ENCODE results near the gene FAAP20.

Gene FAAP20

DNA sequence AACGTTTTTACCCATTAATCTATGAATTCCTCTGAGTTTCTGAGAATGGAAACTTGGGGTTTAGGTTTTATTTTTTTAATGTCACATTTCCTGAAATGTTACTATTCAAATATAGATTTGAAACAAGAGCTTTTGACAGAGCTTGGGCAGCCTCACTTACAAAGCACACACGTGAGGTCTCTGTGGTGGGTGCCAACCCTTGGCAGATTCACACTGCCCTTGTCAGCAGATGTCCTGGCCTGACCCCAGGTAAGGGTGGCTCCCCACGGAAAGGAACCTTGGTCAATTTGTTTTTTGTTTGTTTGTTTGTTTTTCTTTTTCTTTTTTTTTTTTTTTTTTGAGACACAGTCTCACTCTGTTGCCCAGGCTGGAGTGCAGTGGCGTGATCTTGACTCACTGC lies 53.5 kb downstream of the FAAP20 start:
- TF ChIP-seq, protein P1, sequence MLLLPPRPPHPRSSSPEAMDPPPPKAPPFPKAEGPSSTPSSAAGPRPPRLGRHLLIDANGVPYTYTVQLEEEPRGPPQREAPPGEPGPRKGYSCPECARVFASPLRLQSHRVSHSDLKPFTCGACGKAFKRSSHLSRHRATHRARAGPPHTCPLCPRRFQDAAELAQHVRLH (tag by site-specific recombination; IDR thresholded peaks at IDR 0.05), result no peak
- no peak for TF ChIP-seq OVOL3 (tag by site-specific recombination; IDR thresholded peaks at IDR 0.05)
- no peak for TF ChIP-seq ZNF324 (tag by site-specific recombination; IDR thresholded peaks at IDR 0.05)
- TF ChIP-seq MEIS1 (CRISPR knock-in tag; IDR thresholded peaks at IDR 0.05; ENCODE audit: borderline replicate concordance), result no peak
- no peak for TF ChIP-seq ZNF549 (tag by site-specific recombination; IDR thresholded peaks at IDR 0.05)
- no peak for TF ChIP-seq ZBTB10 (tag by site-specific recombination; IDR thresholded peaks at IDR 0.05)
- no peak for TF ChIP-seq ZFP3 (tag by site-specific recombination; IDR thresholded peaks at IDR 0.05; ENCODE audit: low read depth)
- TF ChIP-seq ZNF596 (tag by site-specific recombination; IDR thresholded peaks at IDR 0.05), result no peak
- TF ChIP-seq SP2 (tag by site-specific recombination; IDR thresholded peaks at IDR 0.05), result no peak
- no peak for TF ChIP-seq ZNF561 (tag by site-specific recombination; IDR thresholded peaks at IDR 0.05; ENCODE audit: borderline replicate concordance)
- TF ChIP-seq YY2 (tag by site-specific recombination; IDR thresholded peaks at IDR 0.05), result no peak
- no peak for TF ChIP-seq ZNF19 (tag by site-specific recombination; IDR thresholded peaks at IDR 0.05; ENCODE audit: low read depth)
- no peak for TF ChIP-seq ZNF558 (tag by site-specific recombination; IDR thresholded peaks at IDR 0.05)
- TF ChIP-seq ZNF248 (tag by site-specific recombination; IDR thresholded peaks at IDR 0.05), result no peak
- TF ChIP-seq, protein P2, sequence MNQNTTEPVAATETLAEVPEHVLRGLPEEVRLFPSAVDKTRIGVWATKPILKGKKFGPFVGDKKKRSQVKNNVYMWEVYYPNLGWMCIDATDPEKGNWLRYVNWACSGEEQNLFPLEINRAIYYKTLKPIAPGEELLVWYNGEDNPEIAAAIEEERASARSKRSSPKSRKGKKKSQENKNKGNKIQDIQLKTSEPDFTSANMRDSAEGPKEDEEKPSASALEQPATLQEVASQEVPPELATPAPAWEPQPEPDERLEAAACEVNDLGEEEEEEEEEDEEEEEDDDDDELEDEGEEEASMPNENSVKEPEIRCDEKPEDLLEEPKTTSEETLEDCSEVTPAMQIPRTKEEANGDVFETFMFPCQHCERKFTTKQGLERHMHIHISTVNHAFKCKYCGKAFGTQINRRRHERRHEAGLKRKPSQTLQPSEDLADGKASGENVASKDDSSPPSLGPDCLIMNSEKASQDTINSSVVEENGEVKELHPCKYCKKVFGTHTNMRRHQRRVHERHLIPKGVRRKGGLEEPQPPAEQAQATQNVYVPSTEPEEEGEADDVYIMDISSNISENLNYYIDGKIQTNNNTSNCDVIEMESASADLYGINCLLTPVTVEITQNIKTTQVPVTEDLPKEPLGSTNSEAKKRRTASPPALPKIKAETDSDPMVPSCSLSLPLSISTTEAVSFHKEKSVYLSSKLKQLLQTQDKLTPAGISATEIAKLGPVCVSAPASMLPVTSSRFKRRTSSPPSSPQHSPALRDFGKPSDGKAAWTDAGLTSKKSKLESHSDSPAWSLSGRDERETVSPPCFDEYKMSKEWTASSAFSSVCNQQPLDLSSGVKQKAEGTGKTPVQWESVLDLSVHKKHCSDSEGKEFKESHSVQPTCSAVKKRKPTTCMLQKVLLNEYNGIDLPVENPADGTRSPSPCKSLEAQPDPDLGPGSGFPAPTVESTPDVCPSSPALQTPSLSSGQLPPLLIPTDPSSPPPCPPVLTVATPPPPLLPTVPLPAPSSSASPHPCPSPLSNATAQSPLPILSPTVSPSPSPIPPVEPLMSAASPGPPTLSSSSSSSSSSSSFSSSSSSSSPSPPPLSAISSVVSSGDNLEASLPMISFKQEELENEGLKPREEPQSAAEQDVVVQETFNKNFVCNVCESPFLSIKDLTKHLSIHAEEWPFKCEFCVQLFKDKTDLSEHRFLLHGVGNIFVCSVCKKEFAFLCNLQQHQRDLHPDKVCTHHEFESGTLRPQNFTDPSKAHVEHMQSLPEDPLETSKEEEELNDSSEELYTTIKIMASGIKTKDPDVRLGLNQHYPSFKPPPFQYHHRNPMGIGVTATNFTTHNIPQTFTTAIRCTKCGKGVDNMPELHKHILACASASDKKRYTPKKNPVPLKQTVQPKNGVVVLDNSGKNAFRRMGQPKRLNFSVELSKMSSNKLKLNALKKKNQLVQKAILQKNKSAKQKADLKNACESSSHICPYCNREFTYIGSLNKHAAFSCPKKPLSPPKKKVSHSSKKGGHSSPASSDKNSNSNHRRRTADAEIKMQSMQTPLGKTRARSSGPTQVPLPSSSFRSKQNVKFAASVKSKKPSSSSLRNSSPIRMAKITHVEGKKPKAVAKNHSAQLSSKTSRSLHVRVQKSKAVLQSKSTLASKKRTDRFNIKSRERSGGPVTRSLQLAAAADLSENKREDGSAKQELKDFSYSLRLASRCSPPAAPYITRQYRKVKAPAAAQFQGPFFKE (tag by site-specific recombination; IDR thresholded peaks at IDR 0.05; ENCODE audit: borderline replicate concordance), result no peak
- no peak for TF ChIP-seq ZNF404 (tag by site-specific recombination; IDR thresholded peaks at IDR 0.05)
- TF ChIP-seq, protein P3, sequence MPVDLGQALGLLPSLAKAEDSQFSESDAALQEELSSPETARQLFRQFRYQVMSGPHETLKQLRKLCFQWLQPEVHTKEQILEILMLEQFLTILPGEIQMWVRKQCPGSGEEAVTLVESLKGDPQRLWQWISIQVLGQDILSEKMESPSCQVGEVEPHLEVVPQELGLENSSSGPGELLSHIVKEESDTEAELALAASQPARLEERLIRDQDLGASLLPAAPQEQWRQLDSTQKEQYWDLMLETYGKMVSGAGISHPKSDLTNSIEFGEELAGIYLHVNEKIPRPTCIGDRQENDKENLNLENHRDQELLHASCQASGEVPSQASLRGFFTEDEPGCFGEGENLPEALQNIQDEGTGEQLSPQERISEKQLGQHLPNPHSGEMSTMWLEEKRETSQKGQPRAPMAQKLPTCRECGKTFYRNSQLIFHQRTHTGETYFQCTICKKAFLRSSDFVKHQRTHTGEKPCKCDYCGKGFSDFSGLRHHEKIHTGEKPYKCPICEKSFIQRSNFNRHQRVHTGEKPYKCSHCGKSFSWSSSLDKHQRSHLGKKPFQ (tag by site-specific recombination; IDR thresholded peaks at IDR 0.05), result no peak
- peaks cover 0 to 41% of the 10 kb centered on the region in 2 experiments; a peak in 1 of 3 replicates for H3K36me3 ChIP-seq (ENCODE audit: control insufficient read depth in 2 of 2, insufficient read depth in 1 of 2, low read length in 2 of 2)
- no peaks in the 10 kb centered on the region for H3K9me3 ChIP-seq (ENCODE audit: control insufficient read depth, insufficient read depth, low read depth, low read length)
- H3K4me3 ChIP-seq (ENCODE audit: low read depth, low read length), result no peak overlapping the region
- POLR2A ChIA-PET, result interaction anchor here (1.2 kb wide), 1 partner anchor 33 kb away, joined by 3 read pairs; no protein-coding TSS in a partner anchor
- no peak overlapping the region for H3K27ac ChIP-seq (ENCODE audit: extremely low read depth, low read depth, low read length)
- CTCF ChIA-PET, result interaction anchor here (1.0 to 4.5 kb wide), 7 partner anchors 10 to 68 kb away, joined by 4 to 33 read pairs (median 15); no protein-coding TSS in a partner anchor
- no peaks in the 10 kb centered on the region for H3K4me1 ChIP-seq (ENCODE audit: control insufficient read depth, insufficient read depth, low read length)
